Liver (tissue), 9 donors: ENCODE measurements around the gene NOS1. TPM values are rescaled to one million over a fixed set of nuclear protein-coding genes. Genes with fewer than 3 reads are reported as not detected.

Experiments used
- DNase-seq: peaks from one replicate; pipeline ENCODE4 v3.0.0-alpha.2; 2017; ENCODE audit warnings: low spot score
- H3K27ac ChIP-seq, 2 donors: one replicate each; pipeline ENCODE4 v1.7.0; 2013; ENCODE audit warnings: inconsistent platforms in 2 of 2, low read length in 2 of 2, control low read depth in 1 of 2, low read depth in 1 of 2, mild to moderate bottlenecking in 1 of 2
- H3K27me3 ChIP-seq, 4 donors: one replicate each; pipeline versions ENCODE4 v1.6.1 to v1.7.0; 2013; ENCODE audit warnings: low read length in 3 of 4, inconsistent platforms in 1 of 4, mild to moderate bottlenecking in 1 of 4, moderate library complexity in 1 of 4; ENCODE audit not compliant: control insufficient read depth in 4 of 4, insufficient read depth in 4 of 4
- H3K36me3 ChIP-seq, 4 donors: one replicate each; pipeline versions ENCODE4 v1.6.1 to v1.7.0; 2013; ENCODE audit warnings: low read length in 3 of 4, mild to moderate bottlenecking in 3 of 4, low read depth in 1 of 4, moderate library complexity in 1 of 4; ENCODE audit not compliant: control insufficient read depth in 4 of 4, insufficient read depth in 3 of 4
- H3K4me1 ChIP-seq, 4 donors: one replicate each; pipeline versions ENCODE4 v1.6.1 to v1.7.0; 2013; ENCODE audit warnings: low read length in 3 of 4, mild to moderate bottlenecking in 3 of 4, moderate library complexity in 1 of 4; ENCODE audit not compliant: control insufficient read depth in 4 of 4, insufficient read depth in 4 of 4
- H3K4me3 ChIP-seq, 3 donors: one replicate each; pipeline versions ENCODE4 v1.6.1 to v1.7.0; 2013; ENCODE audit warnings: low read length in 3 of 3, control low read depth in 1 of 3, low read depth in 1 of 3, mild to moderate bottlenecking in 1 of 3
- H3K9ac ChIP-seq, 2 donors: one replicate each; pipeline ENCODE4 v1.7.0; 2013; ENCODE audit warnings: low read length in 2 of 2, mild to moderate bottlenecking in 2 of 2, moderate library complexity in 2 of 2, control low read depth in 1 of 2, low read depth in 1 of 2
- H3K9me3 ChIP-seq, 4 donors: one replicate each; pipeline versions ENCODE4 v1.6.1 to v1.7.0; 2013; ENCODE audit warnings: low read length in 3 of 4; ENCODE audit not compliant: control insufficient read depth in 4 of 4
- FOXA1 ChIP-seq: IDR thresholded peaks from 2 replicates; pipeline ENCODE4 v1.6.1; 2016; ENCODE audit warnings: antibody characterized with exemption
- FOXA2 ChIP-seq: IDR thresholded peaks from 2 replicates; pipeline ENCODE4 v1.6.1; 2016; ENCODE audit warnings: antibody characterized with exemption
- GABPA ChIP-seq, 2 donors: IDR thresholded peaks in 1 of 2; conservative IDR thresholded peaks in 1 of 2; 2 replicates each; pipeline ENCODE4 v1.6.1; 2016; ENCODE audit warnings: antibody characterized with exemption in 2 of 2, mild to moderate bottlenecking in 1 of 2, moderate library complexity in 1 of 2
- HNF4A ChIP-seq, 2 donors: conservative IDR thresholded peaks; 2 replicates each; pipeline ENCODE4 v1.6.1; 2016; ENCODE audit warnings: antibody characterized with exemption in 2 of 2, mild to moderate bottlenecking in 2 of 2
- HNF4G ChIP-seq: IDR thresholded peaks from 2 replicates; pipeline ENCODE4 v1.6.1; 2016; ENCODE audit warnings: antibody characterized with exemption
- JUND ChIP-seq, 2 donors: IDR thresholded peaks; 2 replicates each; pipeline ENCODE4 v1.6.1; 2016; ENCODE audit warnings: antibody characterized with exemption in 2 of 2
- NR2F2 ChIP-seq: IDR thresholded peaks from 2 replicates; pipeline ENCODE4 v1.6.1; 2016; ENCODE audit warnings: antibody characterized with exemption
- RAD21 ChIP-seq, 2 donors: IDR thresholded peaks; 2 replicates each; pipeline ENCODE4 v1.6.1; 2016; ENCODE audit warnings: antibody characterized with exemption in 2 of 2, mild to moderate bottlenecking in 2 of 2
- RXRA ChIP-seq, 2 donors: IDR thresholded peaks; 2 replicates each; pipeline ENCODE4 v1.6.1; 2017 to 2018; ENCODE audit warnings: antibody characterized with exemption in 2 of 2, mild to moderate bottlenecking in 1 of 2
- TAF1 ChIP-seq: conservative IDR thresholded peaks from 2 replicates; pipeline ENCODE4 v1.6.1; 2016; ENCODE audit warnings: antibody characterized with exemption, mild to moderate bottlenecking
- YY1 ChIP-seq: IDR thresholded peaks from 2 replicates; pipeline ENCODE4 v1.6.1; 2016; ENCODE audit warnings: antibody characterized with exemption, mild to moderate bottlenecking
- WGBS: extraction: QIAGEN DNeasy Blood & Tissue Kit; methylation state at CpG from one replicate; pipeline ENCODE4 v1.1.7; 2013; 5-methylcytosine and 5-hydroxymethylcytosine counted together
- polyA plus RNA-seq, 2 donors: library from polyadenylated mRNA; stranded (reverse) in 1 of 2; unstranded in 1 of 2; fragments of 200-250 nt in 1 of 2; fragments of >200 nt in 1 of 2; fragmentation: Nextera tagmentation in 1 of 2; extraction: Ambion mirVana in 1 of 2; gene quantifications; one replicate each; pipeline versions ENCODE4 v1.2.1 to v1.2.3, GENCODE V29; 2013 to 2015
- total RNA-seq, 2 donors: library from RNA; depleted of rRNA; stranded (reverse); fragments of >200 nt; gene quantifications; one replicate each; pipeline ENCODE4 v1.2.3, GENCODE V29; 2014
- TF ChIP-seq, protein P1 (sequence below): IDR thresholded peaks from 2 replicates; pipeline ENCODE4 v1.6.1; 2016; ENCODE audit warnings: antibody characterized with exemption
- TF ChIP-seq, protein P2 (sequence below): IDR thresholded peaks from 2 replicates; pipeline ENCODE4 v1.6.1; 2016; ENCODE audit warnings: antibody characterized with exemption
- TF ChIP-seq, protein P3 (sequence below): IDR thresholded peaks from 2 replicates; pipeline ENCODE4 v1.6.1; 2016; ENCODE audit warnings: antibody characterized with exemption
- TF ChIP-seq, protein P4 (sequence below): fragments of 150-350 bp; IDR thresholded peaks from 2 replicates; pipeline ENCODE4 v1.5.1; 2017; ENCODE audit warnings: improper control_type of control experiment, low read depth, low read length; ENCODE audit not compliant: missing input control
- TF ChIP-seq, protein P5 (sequence below): IDR thresholded peaks from 2 replicates; pipeline ENCODE4 v1.6.1; 2016; ENCODE audit warnings: antibody characterized with exemption, mild to moderate bottlenecking
- donor health status: healthy.
- donor health status: healthy.
- donor health status: healthy.
- donor health status: healthy.
- donor health status: healthy.

Gene NOS1
- total and polyA plus RNA-seq, 4 donors: under 0.01 to 0.08 (median 0.01) TPM; not detected in 1

DNA sequence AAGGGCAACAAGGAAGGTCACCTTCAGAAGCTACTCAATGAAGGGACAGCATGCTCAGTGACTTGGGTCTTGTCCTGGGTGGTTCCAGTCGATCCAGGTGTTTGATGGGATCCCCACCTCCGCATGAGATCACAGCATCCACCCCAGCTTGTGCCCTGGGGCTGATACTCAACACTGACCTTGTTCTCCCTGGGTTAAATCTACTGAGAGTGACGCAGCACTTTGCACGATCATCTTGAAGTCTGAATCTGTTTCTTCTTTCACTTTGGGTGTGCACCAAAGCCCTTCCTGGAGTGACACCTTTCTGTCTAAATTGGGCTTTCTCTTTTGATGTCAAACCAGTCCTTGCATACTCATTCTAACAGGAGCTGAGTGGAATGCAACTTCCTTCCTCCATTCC lies 13.8 kb downstream of the NOS1 start:
- Histone ChIP-seq H3K9ac (no peak overlapping the region), H3K4me1 (no peaks in the 10 kb centered on the region), H3K4me3 (no peak overlapping the region), H3K27me3 (peaks cover 0 to 5% (median 1%) of the 10 kb centered on the region in 4 donors), H3K36me3 (no peaks in the 10 kb centered on the region), H3K9me3 (no peaks in the 10 kb centered on the region), H3K27ac (no peak overlapping the region)
- WGBS: 62% methylated on average over 4 of the region's 4 CpGs
- TF ChIP-seq YY1 (no peak), GABPA (IDR thresholded peaks at IDR 0.05 in 1 of 2, conservative IDR thresholded peaks at IDR 0.05 in 1 of 2) (no peak), FOXA1 (no peak), HNF4G (no peak), RXRA (IDR thresholded peaks at IDR 0.05) (no peak)
- TF ChIP-seq, protein P1, sequence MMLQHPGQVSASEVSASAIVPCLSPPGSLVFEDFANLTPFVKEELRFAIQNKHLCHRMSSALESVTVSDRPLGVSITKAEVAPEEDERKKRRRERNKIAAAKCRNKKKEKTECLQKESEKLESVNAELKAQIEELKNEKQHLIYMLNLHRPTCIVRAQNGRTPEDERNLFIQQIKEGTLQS: no peak
- TF ChIP-seq, protein P2, sequence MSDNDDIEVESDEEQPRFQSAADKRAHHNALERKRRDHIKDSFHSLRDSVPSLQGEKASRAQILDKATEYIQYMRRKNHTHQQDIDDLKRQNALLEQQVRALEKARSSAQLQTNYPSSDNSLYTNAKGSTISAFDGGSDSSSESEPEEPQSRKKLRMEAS: no peak
- TF ChIP-seq, protein P3, sequence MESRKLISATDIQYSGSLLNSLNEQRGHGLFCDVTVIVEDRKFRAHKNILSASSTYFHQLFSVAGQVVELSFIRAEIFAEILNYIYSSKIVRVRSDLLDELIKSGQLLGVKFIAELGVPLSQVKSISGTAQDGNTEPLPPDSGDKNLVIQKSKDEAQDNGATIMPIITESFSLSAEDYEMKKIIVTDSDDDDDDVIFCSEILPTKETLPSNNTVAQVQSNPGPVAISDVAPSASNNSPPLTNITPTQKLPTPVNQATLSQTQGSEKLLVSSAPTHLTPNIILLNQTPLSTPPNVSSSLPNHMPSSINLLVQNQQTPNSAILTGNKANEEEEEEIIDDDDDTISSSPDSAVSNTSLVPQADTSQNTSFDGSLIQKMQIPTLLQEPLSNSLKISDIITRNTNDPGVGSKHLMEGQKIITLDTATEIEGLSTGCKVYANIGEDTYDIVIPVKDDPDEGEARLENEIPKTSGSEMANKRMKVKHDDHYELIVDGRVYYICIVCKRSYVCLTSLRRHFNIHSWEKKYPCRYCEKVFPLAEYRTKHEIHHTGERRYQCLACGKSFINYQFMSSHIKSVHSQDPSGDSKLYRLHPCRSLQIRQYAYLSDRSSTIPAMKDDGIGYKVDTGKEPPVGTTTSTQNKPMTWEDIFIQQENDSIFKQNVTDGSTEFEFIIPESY: no peak
- TF ChIP-seq, protein P4, sequence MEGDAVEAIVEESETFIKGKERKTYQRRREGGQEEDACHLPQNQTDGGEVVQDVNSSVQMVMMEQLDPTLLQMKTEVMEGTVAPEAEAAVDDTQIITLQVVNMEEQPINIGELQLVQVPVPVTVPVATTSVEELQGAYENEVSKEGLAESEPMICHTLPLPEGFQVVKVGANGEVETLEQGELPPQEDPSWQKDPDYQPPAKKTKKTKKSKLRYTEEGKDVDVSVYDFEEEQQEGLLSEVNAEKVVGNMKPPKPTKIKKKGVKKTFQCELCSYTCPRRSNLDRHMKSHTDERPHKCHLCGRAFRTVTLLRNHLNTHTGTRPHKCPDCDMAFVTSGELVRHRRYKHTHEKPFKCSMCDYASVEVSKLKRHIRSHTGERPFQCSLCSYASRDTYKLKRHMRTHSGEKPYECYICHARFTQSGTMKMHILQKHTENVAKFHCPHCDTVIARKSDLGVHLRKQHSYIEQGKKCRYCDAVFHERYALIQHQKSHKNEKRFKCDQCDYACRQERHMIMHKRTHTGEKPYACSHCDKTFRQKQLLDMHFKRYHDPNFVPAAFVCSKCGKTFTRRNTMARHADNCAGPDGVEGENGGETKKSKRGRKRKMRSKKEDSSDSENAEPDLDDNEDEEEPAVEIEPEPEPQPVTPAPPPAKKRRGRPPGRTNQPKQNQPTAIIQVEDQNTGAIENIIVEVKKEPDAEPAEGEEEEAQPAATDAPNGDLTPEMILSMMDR: no peak
- no peak for DNase-seq

DNA sequence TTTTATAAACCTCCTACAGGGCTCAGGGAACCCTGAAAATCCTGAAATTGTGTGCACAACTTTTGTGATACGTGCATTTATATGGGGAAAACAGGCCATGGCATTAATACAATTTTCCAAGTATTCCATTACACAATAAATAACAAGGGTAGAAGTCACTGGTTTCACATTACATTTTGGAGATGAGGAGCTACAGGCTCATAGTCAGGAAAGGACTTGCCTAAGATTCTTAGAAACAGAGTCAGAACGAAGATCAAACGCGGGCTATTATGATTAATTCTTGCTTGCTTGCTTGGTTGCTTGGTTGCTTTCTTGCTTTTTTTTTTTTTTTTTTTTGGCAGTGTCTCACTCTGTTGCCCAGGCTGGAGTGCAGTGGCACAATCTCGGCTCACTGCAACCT lies 16.7 kb downstream of the NOS1 start:
- no peaks in the 10 kb centered on the region for H3K9me3 ChIP-seq
- H3K27ac ChIP-seq: no peak overlapping the region
- TF ChIP-seq NR2F2: no peak
- no peak for TF ChIP-seq RXRA (IDR thresholded peaks at IDR 0.05)
- TF ChIP-seq, protein P1: no peak
- no peak for TF ChIP-seq FOXA2
- TF ChIP-seq, protein P3: no peak
- no peak for TF ChIP-seq TAF1
- TF ChIP-seq, protein P2: no peak
- TF ChIP-seq, protein P5, sequence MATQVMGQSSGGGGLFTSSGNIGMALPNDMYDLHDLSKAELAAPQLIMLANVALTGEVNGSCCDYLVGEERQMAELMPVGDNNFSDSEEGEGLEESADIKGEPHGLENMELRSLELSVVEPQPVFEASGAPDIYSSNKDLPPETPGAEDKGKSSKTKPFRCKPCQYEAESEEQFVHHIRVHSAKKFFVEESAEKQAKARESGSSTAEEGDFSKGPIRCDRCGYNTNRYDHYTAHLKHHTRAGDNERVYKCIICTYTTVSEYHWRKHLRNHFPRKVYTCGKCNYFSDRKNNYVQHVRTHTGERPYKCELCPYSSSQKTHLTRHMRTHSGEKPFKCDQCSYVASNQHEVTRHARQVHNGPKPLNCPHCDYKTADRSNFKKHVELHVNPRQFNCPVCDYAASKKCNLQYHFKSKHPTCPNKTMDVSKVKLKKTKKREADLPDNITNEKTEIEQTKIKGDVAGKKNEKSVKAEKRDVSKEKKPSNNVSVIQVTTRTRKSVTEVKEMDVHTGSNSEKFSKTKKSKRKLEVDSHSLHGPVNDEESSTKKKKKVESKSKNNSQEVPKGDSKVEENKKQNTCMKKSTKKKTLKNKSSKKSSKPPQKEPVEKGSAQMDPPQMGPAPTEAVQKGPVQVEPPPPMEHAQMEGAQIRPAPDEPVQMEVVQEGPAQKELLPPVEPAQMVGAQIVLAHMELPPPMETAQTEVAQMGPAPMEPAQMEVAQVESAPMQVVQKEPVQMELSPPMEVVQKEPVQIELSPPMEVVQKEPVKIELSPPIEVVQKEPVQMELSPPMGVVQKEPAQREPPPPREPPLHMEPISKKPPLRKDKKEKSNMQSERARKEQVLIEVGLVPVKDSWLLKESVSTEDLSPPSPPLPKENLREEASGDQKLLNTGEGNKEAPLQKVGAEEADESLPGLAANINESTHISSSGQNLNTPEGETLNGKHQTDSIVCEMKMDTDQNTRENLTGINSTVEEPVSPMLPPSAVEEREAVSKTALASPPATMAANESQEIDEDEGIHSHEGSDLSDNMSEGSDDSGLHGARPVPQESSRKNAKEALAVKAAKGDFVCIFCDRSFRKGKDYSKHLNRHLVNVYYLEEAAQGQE: no peak
- no peak for TF ChIP-seq JUND (IDR thresholded peaks at IDR 0.05)
- no peak for TF ChIP-seq HNF4A (conservative IDR thresholded peaks at IDR 0.05)
- TF ChIP-seq HNF4G: no peak
- no peak for TF ChIP-seq GABPA (IDR thresholded peaks at IDR 0.05 in 1 of 2, conservative IDR thresholded peaks at IDR 0.05 in 1 of 2)
- TF ChIP-seq, protein P4: no peak
- no peak for TF ChIP-seq RAD21 (IDR thresholded peaks at IDR 0.05)
- no peak overlapping the region for H3K9ac ChIP-seq
- 94% methylated on average over 5 of the region's 5 CpGs for WGBS
- no peak overlapping the region for H3K4me3 ChIP-seq
- no peaks in the 10 kb centered on the region for H3K36me3 ChIP-seq
- no peaks in the 10 kb centered on the region for H3K4me1 ChIP-seq
- DNase-seq: no peak
- peaks cover 0 to 7% (median 1%) of the 10 kb centered on the region in 4 donors for H3K27me3 ChIP-seq
